Astrocyte (in vitro differentiated cells and primary cell): Measurements from ENCODE around the gene RNFT2. TPM values are rescaled to one million over a fixed set of nuclear protein-coding genes. Genes with fewer than 3 reads are reported as not detected.

ENCODE experiments used
- DNase-seq: peaks from one replicate; pipeline ENCODE4 v3.0.0-alpha.2; 2010; ENCODE audit warnings: low read depth
- FAIRE-seq: peaks from 2 replicates; lab custom pipeline; 2011; peaks lifted over from hg19 to GRCh38; lab: Jason Lieb, UNC
- H2AFZ ChIP-seq: 2 replicates; pipeline ENCODE4 v1.6.0; 2012; ENCODE audit warnings: low read depth, low read length, inconsistent platforms
- H3K27ac ChIP-seq: 2 replicates; pipeline ENCODE4 v1.5.1; 2011; ENCODE audit warnings: low read depth, low read length, inconsistent platforms
- H3K27me3 ChIP-seq: 2 replicates; pipeline ENCODE4 v1.6.0; 2011; ENCODE audit warnings: low read length, inconsistent platforms; ENCODE audit not compliant: insufficient read depth
- H3K36me3 ChIP-seq: 2 replicates; pipeline ENCODE4 v1.5.1; 2011; ENCODE audit warnings: low read length, inconsistent platforms; ENCODE audit not compliant: insufficient read depth
- H3K4me1 ChIP-seq: 2 replicates; pipeline ENCODE4 v1.5.1; 2011; ENCODE audit warnings: low read length, inconsistent platforms; ENCODE audit not compliant: insufficient read depth
- H3K4me2 ChIP-seq: 2 replicates; pipeline ENCODE4 v1.6.0; 2012; ENCODE audit warnings: low read length, inconsistent platforms
- H3K4me3 ChIP-seq: 2 replicates; pipeline ENCODE4 v1.5.1; 2011; ENCODE audit warnings: low read depth, mild to moderate bottlenecking, low read length, inconsistent platforms; ENCODE audit not compliant: insufficient read depth
- H3K79me2 ChIP-seq: 2 replicates; pipeline ENCODE4 v1.6.0; 2012; ENCODE audit warnings: mild to moderate bottlenecking, low read length, inconsistent platforms; ENCODE audit not compliant: insufficient read depth
- H3K9ac ChIP-seq: 2 replicates; pipeline ENCODE4 v1.6.0; 2012; ENCODE audit warnings: mild to moderate bottlenecking, low read length, inconsistent platforms
- H3K9me3 ChIP-seq: 2 replicates; pipeline ENCODE4 v1.5.1; 2012; ENCODE audit warnings: low read depth, mild to moderate bottlenecking, low read length, inconsistent platforms; ENCODE audit not compliant: insufficient read depth
- H4K20me1 ChIP-seq: 2 replicates; pipeline ENCODE4 v1.6.0; 2012; ENCODE audit warnings: low read length, inconsistent platforms; ENCODE audit not compliant: insufficient read depth
- H3K27ac Mint-ChIP-seq: one replicate; pipeline ENCODE4 v1.8.0; 2021; ENCODE audit warnings: mild to moderate bottlenecking, mixed read lengths; ENCODE audit not compliant: unreplicated experiment
- H3K27me3 Mint-ChIP-seq: one replicate; pipeline ENCODE4 v1.8.0; 2021; ENCODE audit warnings: low read depth, mixed read lengths; ENCODE audit not compliant: unreplicated experiment
- H3K36me3 Mint-ChIP-seq: one replicate; pipeline ENCODE4 v1.8.0; 2021; ENCODE audit warnings: low read depth, mixed read lengths; ENCODE audit not compliant: unreplicated experiment
- H3K4me1 Mint-ChIP-seq: one replicate; pipeline ENCODE4 v1.8.0; 2021; ENCODE audit warnings: low read depth, mixed read lengths; ENCODE audit not compliant: unreplicated experiment
- H3K4me3 Mint-ChIP-seq: one replicate; pipeline ENCODE4 v1.8.0; 2021; ENCODE audit warnings: mild to moderate bottlenecking, moderate library complexity, mixed read lengths; ENCODE audit not compliant: unreplicated experiment
- H3K9me3 Mint-ChIP-seq: one replicate; pipeline ENCODE4 v1.8.0; 2021; ENCODE audit warnings: mild to moderate bottlenecking, mixed read lengths; ENCODE audit not compliant: unreplicated experiment
- EZH2 ChIP-seq: IDR thresholded peaks from 2 replicates; pipeline ENCODE4 v1.6.1; 2012; ENCODE audit warnings: mild to moderate bottlenecking, low read length, inconsistent platforms; ENCODE audit not compliant: insufficient read depth
- total RNA-seq: library from RNA; stranded (reverse); gene quantifications from 2 replicates; pipeline ENCODE4 v1.2.1, GENCODE V29; 2021
- TF ChIP-seq, protein P1 (sequence below): IDR thresholded peaks from 2 replicates; pipeline ENCODE4 v1.5.1; 2011; ENCODE audit warnings: low read depth, mild to moderate bottlenecking, inconsistent platforms, low read length, moderate library complexity; ENCODE audit not compliant: insufficient read depth

The RNFT2 gene
- total RNA-seq, 1 donor from 2014 or later = 8.9 TPM

DNA sequence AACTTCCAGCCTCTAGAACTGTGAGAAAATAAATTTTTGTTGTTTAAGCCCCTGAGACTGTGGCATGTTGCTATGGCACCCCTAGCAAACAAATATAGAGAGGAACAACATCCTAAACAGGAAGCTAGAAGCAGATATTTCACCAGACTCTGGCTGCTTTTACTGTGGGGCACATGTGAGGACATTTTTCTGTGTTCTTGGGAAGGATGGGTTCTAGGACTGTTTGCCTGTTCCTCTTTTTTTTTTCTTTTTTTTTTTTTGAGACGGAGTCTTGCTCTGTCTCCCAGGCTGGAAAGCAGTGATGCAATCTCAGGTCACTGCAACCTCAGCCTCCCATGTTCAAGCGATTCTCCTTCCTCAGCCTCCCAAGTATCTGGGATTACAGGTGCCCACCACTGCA is 147.4 kb downstream of the RNFT2 start:
- H3K4me1 ChIP-seq = peaks cover 4% of the 10 kb centered on the region
- peaks cover 43% of the 10 kb centered on the region for H3K27me3 ChIP-seq
- no peak overlapping the region for H3K27ac ChIP-seq
- H3K36me3 ChIP-seq = no peaks in the 10 kb centered on the region
- H3K36me3 Mint-ChIP-seq = no peaks in the 10 kb centered on the region
- H3K9me3 Mint-ChIP-seq = peaks cover 3% of the 10 kb centered on the region
- no peak overlapping the region for H3K4me2 ChIP-seq
- H2AFZ ChIP-seq = no peak overlapping the region
- no peak overlapping the region for H3K4me3 Mint-ChIP-seq
- no peak overlapping the region for H3K9ac ChIP-seq
- DNase-seq = no peak
- no peak for FAIRE-seq
- H3K27ac Mint-ChIP-seq = no peak overlapping the region
- no peak overlapping the region for H3K4me3 ChIP-seq
- TF ChIP-seq, protein P1, sequence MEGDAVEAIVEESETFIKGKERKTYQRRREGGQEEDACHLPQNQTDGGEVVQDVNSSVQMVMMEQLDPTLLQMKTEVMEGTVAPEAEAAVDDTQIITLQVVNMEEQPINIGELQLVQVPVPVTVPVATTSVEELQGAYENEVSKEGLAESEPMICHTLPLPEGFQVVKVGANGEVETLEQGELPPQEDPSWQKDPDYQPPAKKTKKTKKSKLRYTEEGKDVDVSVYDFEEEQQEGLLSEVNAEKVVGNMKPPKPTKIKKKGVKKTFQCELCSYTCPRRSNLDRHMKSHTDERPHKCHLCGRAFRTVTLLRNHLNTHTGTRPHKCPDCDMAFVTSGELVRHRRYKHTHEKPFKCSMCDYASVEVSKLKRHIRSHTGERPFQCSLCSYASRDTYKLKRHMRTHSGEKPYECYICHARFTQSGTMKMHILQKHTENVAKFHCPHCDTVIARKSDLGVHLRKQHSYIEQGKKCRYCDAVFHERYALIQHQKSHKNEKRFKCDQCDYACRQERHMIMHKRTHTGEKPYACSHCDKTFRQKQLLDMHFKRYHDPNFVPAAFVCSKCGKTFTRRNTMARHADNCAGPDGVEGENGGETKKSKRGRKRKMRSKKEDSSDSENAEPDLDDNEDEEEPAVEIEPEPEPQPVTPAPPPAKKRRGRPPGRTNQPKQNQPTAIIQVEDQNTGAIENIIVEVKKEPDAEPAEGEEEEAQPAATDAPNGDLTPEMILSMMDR = no peak
- no peak for TF ChIP-seq EZH2
- peaks cover 51% of the 10 kb centered on the region for H3K27me3 Mint-ChIP-seq
- no peaks in the 10 kb centered on the region for H3K79me2 ChIP-seq
- no peaks in the 10 kb centered on the region for H4K20me1 ChIP-seq
- H3K9me3 ChIP-seq = no peaks in the 10 kb centered on the region
- peaks cover 2% of the 10 kb centered on the region for H3K4me1 Mint-ChIP-seq

DNA sequence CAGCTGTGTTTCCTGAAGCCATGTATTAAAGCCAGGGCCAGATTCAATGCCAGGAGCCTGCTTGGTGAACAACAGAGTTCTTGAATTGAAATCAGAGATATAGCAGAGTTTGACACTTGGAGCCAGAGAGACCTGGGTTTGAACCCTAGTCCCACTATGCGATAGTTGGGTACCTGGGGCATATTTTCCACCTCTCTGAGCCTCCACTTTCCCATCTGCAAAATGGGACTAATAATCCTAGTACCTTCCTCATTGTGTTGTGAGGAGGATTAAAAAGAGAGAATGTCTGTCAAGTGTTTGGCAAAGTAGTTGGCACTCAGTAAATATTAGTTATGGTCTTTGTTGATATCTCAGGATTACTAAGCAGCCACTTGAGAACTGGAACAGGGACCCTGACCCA is 149.1 kb downstream of the RNFT2 start:
- H3K4me1 Mint-ChIP-seq = no peaks in the 10 kb centered on the region
- H3K27ac ChIP-seq = no peak overlapping the region
- peaks cover 1% of the 10 kb centered on the region for H3K9me3 Mint-ChIP-seq
- no peaks in the 10 kb centered on the region for H3K79me2 ChIP-seq
- H3K4me1 ChIP-seq = no peaks in the 10 kb centered on the region
- FAIRE-seq (no peak), DNase-seq (no peak)
- H2AFZ ChIP-seq = no peak overlapping the region
- no peak overlapping the region for H3K9ac ChIP-seq
- no peak overlapping the region for H3K4me2 ChIP-seq
- H3K4me3 ChIP-seq = no peak overlapping the region
- no peak for TF ChIP-seq EZH2
- TF ChIP-seq, protein P1 = no peak
- H3K27me3 Mint-ChIP-seq = peaks cover 47% of the 10 kb centered on the region
- H4K20me1 ChIP-seq = no peaks in the 10 kb centered on the region
- H3K4me3 Mint-ChIP-seq = no peak overlapping the region
- H3K36me3 ChIP-seq = no peaks in the 10 kb centered on the region
- peaks cover 31% of the 10 kb centered on the region for H3K27me3 ChIP-seq
- H3K27ac Mint-ChIP-seq = no peak overlapping the region
- H3K36me3 Mint-ChIP-seq = no peaks in the 10 kb centered on the region
- H3K9me3 ChIP-seq = no peaks in the 10 kb centered on the region

DNA sequence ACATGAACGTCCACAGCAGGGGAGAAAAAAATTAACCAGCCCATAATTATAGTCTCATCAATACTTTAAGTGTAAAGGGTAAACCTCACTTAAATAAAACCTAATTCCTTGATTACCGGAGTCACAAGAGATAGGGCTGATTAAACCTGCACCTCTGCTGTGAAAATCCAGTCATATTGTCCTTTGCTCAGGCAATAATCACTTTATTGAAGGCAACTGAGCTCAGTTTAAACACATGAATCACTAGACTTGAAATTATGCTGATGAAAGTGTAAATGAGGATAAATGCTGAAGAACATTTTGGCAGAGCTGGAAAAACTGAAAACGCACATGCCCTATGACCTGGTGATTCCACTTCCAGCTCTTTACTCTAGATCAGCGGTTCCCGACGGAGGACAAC is 149.8 kb downstream of the RNFT2 start:
- no peaks in the 10 kb centered on the region for H3K79me2 ChIP-seq
- H3K9ac ChIP-seq = no peak overlapping the region
- no peaks in the 10 kb centered on the region for H3K4me1 ChIP-seq
- Mint-ChIP-seq H3K9me3 (peaks cover 1% of the 10 kb centered on the region), H3K27me3 (peaks cover 42% of the 10 kb centered on the region), H3K27ac (no peak overlapping the region), H3K4me1 (no peaks in the 10 kb centered on the region), H3K36me3 (no peaks in the 10 kb centered on the region), H3K4me3 (no peak overlapping the region)
- no peaks in the 10 kb centered on the region for H4K20me1 ChIP-seq
- H3K36me3 ChIP-seq = no peaks in the 10 kb centered on the region
- FAIRE-seq (no peak), DNase-seq (no peak)
- no peak overlapping the region for H3K27ac ChIP-seq
- no peaks in the 10 kb centered on the region for H3K9me3 ChIP-seq
- H3K4me2 ChIP-seq = no peak overlapping the region
- no peak overlapping the region for H3K4me3 ChIP-seq
- H3K27me3 ChIP-seq = peaks cover 25% of the 10 kb centered on the region
- TF ChIP-seq, protein P1 = no peak
- TF ChIP-seq EZH2 = no peak
- H2AFZ ChIP-seq = no peak overlapping the region
